BJ (cell line): ENCODE data around the gene WNK3. TPM values are rescaled to one million over a fixed set of nuclear protein-coding genes. Genes with fewer than 3 reads are reported as not detected.

Source experiments
- CTCF ChIA-PET: fragments of 350-600 bp; formaldehyde crosslinking; extraction: SDS; loops from one replicate; lab custom pipeline; 2021; ENCODE audit warnings: antibody characterized with exemption, inconsistent platforms; lab: Yijun Ruan, JAX
- POLR2A ChIA-PET: fragments of 300-600 bp; sonication (Branson Sonifier 250); formaldehyde crosslinking; extraction: SDS; loops from one replicate; lab custom pipeline; 2021; ENCODE audit warnings: antibody characterized with exemption; lab: Charles Lee
- DNase-seq: peaks from one replicate; pipeline ENCODE4 v3.0.0-alpha.2; 2011; ENCODE audit warnings: low read depth
- H3K27me3 ChIP-seq: 2 replicates; pipeline ENCODE4 v1.6.0; 2011; ENCODE audit warnings: low read length; ENCODE audit not compliant: control insufficient read depth, insufficient read depth
- H3K36me3 ChIP-seq: 2 replicates; pipeline ENCODE4 v1.5.1; 2011; ENCODE audit warnings: low read length; ENCODE audit not compliant: control insufficient read depth, insufficient read depth
- H3K4me3 ChIP-seq: 2 replicates; pipeline ENCODE4 v1.5.1; 2011; ENCODE audit warnings: low read depth, mild to moderate bottlenecking, control low read depth, low read length
- CTCF ChIP-seq: IDR thresholded peaks from 2 replicates; pipeline ENCODE4 v1.5.1; 2011; ENCODE audit warnings: low read depth, mild to moderate bottlenecking, control low read depth, inconsistent platforms, low read length, moderate library complexity; ENCODE audit not compliant: insufficient read depth
- polyA plus RNA-seq: library from polyadenylated mRNA; depleted of rRNA; stranded (reverse); fragments of >200 nt; gene quantifications from 2 replicates; pipeline ENCODE4 v1.2.3, GENCODE V29; 2011

WNK3 gene
- polyA plus RNA-seq, 1 experiment = 0.06 TPM

- POLR2A ChIA-PET = no interaction called here
- H3K27me3 ChIP-seq = no peaks in the 10 kb centered on the region
- no peak for DNase-seq
- H3K4me3 ChIP-seq = no peak overlapping the region
- H3K36me3 ChIP-seq = no peaks in the 10 kb centered on the region
- no peak for TF ChIP-seq CTCF
- CTCF ChIA-PET = no interaction called here
Measured at GRCh38 chrX:54184474-54184873, 173.4 kb downstream of the WNK3 start.

- H3K4me3 ChIP-seq = peak within 1 kb of the TSS; percentile 64
- CTCF ChIA-PET = no interaction called here
- no peaks in the 10 kb centered on the region for H3K36me3 ChIP-seq
- H3K27me3 ChIP-seq = no peaks in the 10 kb centered on the region
- DNase-seq = no peak
- POLR2A ChIA-PET = interaction anchor here (0.6 to 1.0 kb wide), 2 partner anchors 11 to 631 kb away, joined by 3 to 12 read pairs; no protein-coding TSS in a partner anchor
- TF ChIP-seq CTCF = no peak
Measured at GRCh38 chrX:54182864-54183613, 174.8 kb downstream of the WNK3 start, which contains the start of gene FAM120C. TSS of gene FAM120C (minus strand) at chrX:54183254. CDS start at chrX:54183198, 56 bp downstream.

- ChIA-PET CTCF (interaction anchor here (0.7 kb wide), 1 partner anchor 139 kb away, joined by 4 read pairs; no protein-coding TSS in a partner anchor), POLR2A (interaction anchor here (1.0 kb wide), 1 partner anchor 11 kb away, joined by 12 read pairs; no protein-coding TSS in a partner anchor)
- no peaks in the 10 kb centered on the region for H3K36me3 ChIP-seq
- no peak for TF ChIP-seq CTCF
- no peak for DNase-seq
- H3K4me3 ChIP-seq = peak overlapping the region; percentile 64
- H3K27me3 ChIP-seq = no peaks in the 10 kb centered on the region
Measured at GRCh38 chrX:54182194-54182863, 175.5 kb downstream of the WNK3 start.

GRCh38 chrX:54181202-54181953, 176.5 kb downstream of the WNK3 start:
- ChIA-PET CTCF (interaction anchor here (0.7 to 1.6 kb wide), 2 partner anchors 13 to 138 kb away, joined by 4 read pairs; no protein-coding TSS in a partner anchor), POLR2A (no interaction called here)
- TF ChIP-seq CTCF = no peak
- DNase-seq = no peak
- peak overlapping the region; percentile 64 for H3K4me3 ChIP-seq
- H3K36me3 ChIP-seq = no peaks in the 10 kb centered on the region
- no peaks in the 10 kb centered on the region for H3K27me3 ChIP-seq
